Panc1 (cell line): ENCODE data around the gene SFTPB. TPM values are rescaled to one million over a fixed set of nuclear protein-coding genes. Genes with fewer than 3 reads are reported as not detected.

ENCODE experiments used
- ATAC-seq: fragments of 200-7000 bp; cut with Tn5 transposase; 2 replicates; pipeline ENCODE4 v1.9.1; 2020; ENCODE audit warnings: mild to moderate bottlenecking, moderate library complexity
- BruUV-seq: library from RNA; stranded (reverse); fragments of 400-500 nt; replicated peaks from 2 replicates; lab custom pipeline; 2021; lab: Mats Ljungman, UMichigan
- CTCF ChIA-PET: fragments of 300-600 bp; sonication (Branson Sonifier 250); formaldehyde crosslinking; loops from one replicate; lab custom pipeline; 2022; ENCODE audit warnings: antibody characterized with exemption; lab: Charles Lee
- POLR2A ChIA-PET: fragments of 300-600 bp; sonication (Branson Sonifier 250); formaldehyde crosslinking; loops from one replicate; lab custom pipeline; 2022; ENCODE audit warnings: antibody characterized with exemption; lab: Charles Lee
- DNase-seq: peaks from one replicate; pipeline ENCODE4 v3.0.0-alpha.2; 2010; ENCODE audit warnings: low read depth, low spot score
- H3K27ac ChIP-seq: 2 replicates; pipeline ENCODE4 v1.5.1; 2011; ENCODE audit warnings: mild to moderate bottlenecking, low read length, inconsistent platforms
- H3K27me3 ChIP-seq: fragments of 200-500 bp; sonication (Bioruptor generic); 2 replicates; pipeline ENCODE4 v1.6.0; 2014; ENCODE audit warnings: low read length, inconsistent platforms; ENCODE audit not compliant: control insufficient read depth, insufficient read depth
- H3K36me3 ChIP-seq: fragments of 200-500 bp; sonication (Bioruptor generic); 2 replicates; pipeline ENCODE4 v1.5.1; 2014; ENCODE audit warnings: inconsistent platforms, mild to moderate bottlenecking, low read length, moderate library complexity; ENCODE audit not compliant: control insufficient read depth, insufficient read depth
- H3K4me1 ChIP-seq: 2 replicates; pipeline ENCODE4 v1.5.1; 2011; ENCODE audit warnings: inconsistent platforms, mild to moderate bottlenecking, low read length, moderate library complexity; ENCODE audit not compliant: control insufficient read depth, insufficient read depth
- H3K4me3 ChIP-seq, 2 experiments: 2 replicates each; pipeline ENCODE4 v1.5.1; 2011 to 2012; ENCODE audit warnings: low read depth in 2 of 2, low read length in 2 of 2, mild to moderate bottlenecking in 2 of 2, inconsistent platforms in 1 of 2, moderate library complexity in 1 of 2
- H3K9me3 ChIP-seq: fragments of 200-500 bp; sonication (Bioruptor generic); 2 replicates; pipeline ENCODE4 v1.5.1; 2014; ENCODE audit warnings: low read depth, mild to moderate bottlenecking, inconsistent platforms, low read length, moderate library complexity; ENCODE audit not compliant: control insufficient read depth, insufficient read depth
- POLR2AphosphoS5 ChIP-seq: IDR thresholded peaks from 2 replicates; pipeline ENCODE4 v1.6.1; 2012; ENCODE audit warnings: mild to moderate bottlenecking, low read depth, low read length, moderate library complexity
- SIN3A ChIP-seq: IDR thresholded peaks from 2 replicates; pipeline ENCODE4 v1.6.1; 2012; ENCODE audit warnings: low read depth, mild to moderate bottlenecking, low read length, moderate library complexity, borderline replicate concordance; ENCODE audit not compliant: insufficient read depth
- TCF7L2 ChIP-seq: IDR thresholded peaks from 2 replicates; pipeline ENCODE4 v1.6.1; 2011; ENCODE audit warnings: mild to moderate bottlenecking, low read depth, low read length, inconsistent platforms
- in situ Hi-C: cut with HindIII; loops from 2 replicates; pipeline ENCODE4 v1.10.0; 2016; ENCODE audit warnings: low sequenced_read_pairs, low pct_unique_long_range_greater_than_20kb
- intact Hi-C: fragments of 100-400 bp; cut with micrococcal nuclease; formaldehyde crosslinking; loops from one replicate; pipeline ENCODE4 v1.10.0; 2022; ENCODE audit not compliant: unreplicated experiment
- total RNA-seq: library from RNA; stranded (reverse); gene quantifications from one replicate; pipeline ENCODE4 v1.2.1, GENCODE V29; 2021; ENCODE audit not compliant: unreplicated experiment
- TF ChIP-seq, protein P1 (sequence below), 2 experiments: IDR thresholded peaks; 2 replicates each; pipeline ENCODE4 v1.6.1; 2011 to 2012; ENCODE audit warnings: low read depth in 2 of 2, control low read depth in 1 of 2, low read length in 1 of 2, mild to moderate bottlenecking in 1 of 2, moderate library complexity in 1 of 2; ENCODE audit not compliant: insufficient read depth in 1 of 2
- TF ChIP-seq, protein P2 (sequence below): fragments of 450-650 bp; IDR thresholded peaks from 2 replicates; pipeline ENCODE4 v1.5.1; 2017; ENCODE audit warnings: mild to moderate bottlenecking

The SFTPB gene
- total RNA-seq, 1 experiment from 2014 or later, result 5.6 TPM

DNA sequence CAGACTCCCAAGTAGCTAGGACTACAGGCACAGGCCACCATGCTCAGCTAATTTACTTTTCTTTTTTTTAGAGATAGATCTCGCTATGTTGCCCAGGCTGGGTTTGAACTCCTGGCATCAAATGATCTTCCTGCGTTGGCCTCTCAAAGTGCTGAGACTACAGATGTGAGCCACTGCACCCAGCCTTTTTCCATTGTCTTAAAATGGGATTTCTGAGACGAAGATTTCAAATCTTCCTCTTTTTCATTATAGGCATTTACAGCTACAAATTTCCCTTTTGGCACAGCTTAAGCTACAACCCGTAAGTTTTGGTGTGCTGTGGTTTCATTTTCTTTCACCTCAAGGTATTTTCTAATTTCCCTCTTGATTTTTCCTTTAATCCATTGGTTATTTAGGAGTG is 34.8 kb upstream of the SFTPB start:
- Histone ChIP-seq H3K27me3 (peaks cover under 1% of the 10 kb centered on the region; the same call in 1 of the 2 replicates), H3K9me3 (no peaks in the 10 kb centered on the region), H3K27ac (peak overlapping the region; percentile 36; the same call in 1 of the 2 replicates), H3K36me3 (no peaks in the 10 kb centered on the region), H3K4me3 (no peak overlapping the region), H3K4me1 (peaks cover 14% of the 10 kb centered on the region; the same call in 1 of the 2 replicates)
- CTCF ChIA-PET, result interaction anchor here (0.7 kb wide), 1 partner anchor 375 kb away, joined by 3 read pairs; the partner anchor contains the start of gene TGOLN2
- TF ChIP-seq SIN3A, result no peak
- TF ChIP-seq TCF7L2, result no peak
- TF ChIP-seq, protein P1, sequence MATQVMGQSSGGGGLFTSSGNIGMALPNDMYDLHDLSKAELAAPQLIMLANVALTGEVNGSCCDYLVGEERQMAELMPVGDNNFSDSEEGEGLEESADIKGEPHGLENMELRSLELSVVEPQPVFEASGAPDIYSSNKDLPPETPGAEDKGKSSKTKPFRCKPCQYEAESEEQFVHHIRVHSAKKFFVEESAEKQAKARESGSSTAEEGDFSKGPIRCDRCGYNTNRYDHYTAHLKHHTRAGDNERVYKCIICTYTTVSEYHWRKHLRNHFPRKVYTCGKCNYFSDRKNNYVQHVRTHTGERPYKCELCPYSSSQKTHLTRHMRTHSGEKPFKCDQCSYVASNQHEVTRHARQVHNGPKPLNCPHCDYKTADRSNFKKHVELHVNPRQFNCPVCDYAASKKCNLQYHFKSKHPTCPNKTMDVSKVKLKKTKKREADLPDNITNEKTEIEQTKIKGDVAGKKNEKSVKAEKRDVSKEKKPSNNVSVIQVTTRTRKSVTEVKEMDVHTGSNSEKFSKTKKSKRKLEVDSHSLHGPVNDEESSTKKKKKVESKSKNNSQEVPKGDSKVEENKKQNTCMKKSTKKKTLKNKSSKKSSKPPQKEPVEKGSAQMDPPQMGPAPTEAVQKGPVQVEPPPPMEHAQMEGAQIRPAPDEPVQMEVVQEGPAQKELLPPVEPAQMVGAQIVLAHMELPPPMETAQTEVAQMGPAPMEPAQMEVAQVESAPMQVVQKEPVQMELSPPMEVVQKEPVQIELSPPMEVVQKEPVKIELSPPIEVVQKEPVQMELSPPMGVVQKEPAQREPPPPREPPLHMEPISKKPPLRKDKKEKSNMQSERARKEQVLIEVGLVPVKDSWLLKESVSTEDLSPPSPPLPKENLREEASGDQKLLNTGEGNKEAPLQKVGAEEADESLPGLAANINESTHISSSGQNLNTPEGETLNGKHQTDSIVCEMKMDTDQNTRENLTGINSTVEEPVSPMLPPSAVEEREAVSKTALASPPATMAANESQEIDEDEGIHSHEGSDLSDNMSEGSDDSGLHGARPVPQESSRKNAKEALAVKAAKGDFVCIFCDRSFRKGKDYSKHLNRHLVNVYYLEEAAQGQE (IDR thresholded peaks at IDR 0.05; ENCODE audit: insufficient read depth in 1 of 2, low read depth in 2 of 2, low read length in 1 of 2), result no peak
- TF ChIP-seq POLR2AphosphoS5, result no peak
- TF ChIP-seq, protein P2, sequence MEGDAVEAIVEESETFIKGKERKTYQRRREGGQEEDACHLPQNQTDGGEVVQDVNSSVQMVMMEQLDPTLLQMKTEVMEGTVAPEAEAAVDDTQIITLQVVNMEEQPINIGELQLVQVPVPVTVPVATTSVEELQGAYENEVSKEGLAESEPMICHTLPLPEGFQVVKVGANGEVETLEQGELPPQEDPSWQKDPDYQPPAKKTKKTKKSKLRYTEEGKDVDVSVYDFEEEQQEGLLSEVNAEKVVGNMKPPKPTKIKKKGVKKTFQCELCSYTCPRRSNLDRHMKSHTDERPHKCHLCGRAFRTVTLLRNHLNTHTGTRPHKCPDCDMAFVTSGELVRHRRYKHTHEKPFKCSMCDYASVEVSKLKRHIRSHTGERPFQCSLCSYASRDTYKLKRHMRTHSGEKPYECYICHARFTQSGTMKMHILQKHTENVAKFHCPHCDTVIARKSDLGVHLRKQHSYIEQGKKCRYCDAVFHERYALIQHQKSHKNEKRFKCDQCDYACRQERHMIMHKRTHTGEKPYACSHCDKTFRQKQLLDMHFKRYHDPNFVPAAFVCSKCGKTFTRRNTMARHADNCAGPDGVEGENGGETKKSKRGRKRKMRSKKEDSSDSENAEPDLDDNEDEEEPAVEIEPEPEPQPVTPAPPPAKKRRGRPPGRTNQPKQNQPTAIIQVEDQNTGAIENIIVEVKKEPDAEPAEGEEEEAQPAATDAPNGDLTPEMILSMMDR, result no peak
- POLR2A ChIA-PET, result no interaction called here
- ATAC-seq (no peak), DNase-seq (no peak)
- intact Hi-C loops, result no loop called here
- no TSS peak for BruUV-seq
- in situ Hi-C loops, result no loop called here

DNA sequence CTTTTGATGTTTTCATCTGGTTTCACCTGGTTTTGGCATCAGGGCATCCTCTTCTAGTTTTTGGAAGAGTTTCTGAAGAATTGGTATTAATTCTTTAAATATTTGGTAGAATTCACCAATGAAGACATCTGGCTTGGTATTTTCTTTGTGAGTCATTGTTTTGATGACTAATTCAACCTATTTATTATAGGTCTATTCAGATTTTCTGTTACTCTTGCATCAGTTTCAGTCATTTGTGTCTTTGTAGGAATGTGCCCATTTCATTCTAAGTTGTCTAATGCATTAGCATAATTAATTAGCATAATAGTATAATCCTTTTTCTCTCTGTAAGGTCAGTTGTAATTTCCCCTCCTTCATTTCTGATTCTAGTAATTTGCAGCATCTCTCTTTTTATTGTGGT is 34.2 kb upstream of the SFTPB start:
- no TSS peak for BruUV-seq
- Histone ChIP-seq H3K27ac (peak overlapping the region; percentile 36; the same call in 1 of the 2 replicates), H3K4me3 (no peak overlapping the region), H3K4me1 (peaks cover 14% of the 10 kb centered on the region; the same call in 1 of the 2 replicates), H3K9me3 (no peaks in the 10 kb centered on the region), H3K27me3 (no peaks in the 10 kb centered on the region), H3K36me3 (no peaks in the 10 kb centered on the region)
- intact Hi-C loops (no loop called here), in situ Hi-C loops (no loop called here)
- DNase-seq (no peak), ATAC-seq (no peak)
- TF ChIP-seq SIN3A (no peak), POLR2AphosphoS5 (no peak), TCF7L2 (no peak)
- TF ChIP-seq, protein P1 (IDR thresholded peaks at IDR 0.05; ENCODE audit: insufficient read depth in 1 of 2, low read depth in 2 of 2, low read length in 1 of 2), result no peak
- TF ChIP-seq, protein P2, result no peak
- POLR2A ChIA-PET, result no interaction called here
- CTCF ChIA-PET, result no interaction called here
